GM12865 (cell line): Measurements from ENCODE around the gene OPCML.

Source experiments
- DNase-seq: peaks from one replicate; pipeline ENCODE4 v3.0.0; 2010; ENCODE audit warnings: low read depth
- H3K4me3 ChIP-seq: 2 replicates; pipeline ENCODE4 v1.5.1; 2011; ENCODE audit warnings: mild to moderate bottlenecking, low read depth, low read length, control low read depth
- TF ChIP-seq, protein P1 (sequence below): IDR thresholded peaks from 2 replicates; pipeline ENCODE4 v1.5.1; 2011; ENCODE audit warnings: low read length, control low read depth, low read depth, inconsistent platforms; ENCODE audit not compliant: insufficient read depth; ENCODE audit errors: missing control alignments

The OPCML gene

GRCh38 chr11:133507185-133507584 lies 25.1 kb downstream of the OPCML start:
- no peak overlapping the region for H3K4me3 ChIP-seq
- TF ChIP-seq, protein P1, sequence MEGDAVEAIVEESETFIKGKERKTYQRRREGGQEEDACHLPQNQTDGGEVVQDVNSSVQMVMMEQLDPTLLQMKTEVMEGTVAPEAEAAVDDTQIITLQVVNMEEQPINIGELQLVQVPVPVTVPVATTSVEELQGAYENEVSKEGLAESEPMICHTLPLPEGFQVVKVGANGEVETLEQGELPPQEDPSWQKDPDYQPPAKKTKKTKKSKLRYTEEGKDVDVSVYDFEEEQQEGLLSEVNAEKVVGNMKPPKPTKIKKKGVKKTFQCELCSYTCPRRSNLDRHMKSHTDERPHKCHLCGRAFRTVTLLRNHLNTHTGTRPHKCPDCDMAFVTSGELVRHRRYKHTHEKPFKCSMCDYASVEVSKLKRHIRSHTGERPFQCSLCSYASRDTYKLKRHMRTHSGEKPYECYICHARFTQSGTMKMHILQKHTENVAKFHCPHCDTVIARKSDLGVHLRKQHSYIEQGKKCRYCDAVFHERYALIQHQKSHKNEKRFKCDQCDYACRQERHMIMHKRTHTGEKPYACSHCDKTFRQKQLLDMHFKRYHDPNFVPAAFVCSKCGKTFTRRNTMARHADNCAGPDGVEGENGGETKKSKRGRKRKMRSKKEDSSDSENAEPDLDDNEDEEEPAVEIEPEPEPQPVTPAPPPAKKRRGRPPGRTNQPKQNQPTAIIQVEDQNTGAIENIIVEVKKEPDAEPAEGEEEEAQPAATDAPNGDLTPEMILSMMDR: no peak
- DNase-seq: no peak

DNA sequence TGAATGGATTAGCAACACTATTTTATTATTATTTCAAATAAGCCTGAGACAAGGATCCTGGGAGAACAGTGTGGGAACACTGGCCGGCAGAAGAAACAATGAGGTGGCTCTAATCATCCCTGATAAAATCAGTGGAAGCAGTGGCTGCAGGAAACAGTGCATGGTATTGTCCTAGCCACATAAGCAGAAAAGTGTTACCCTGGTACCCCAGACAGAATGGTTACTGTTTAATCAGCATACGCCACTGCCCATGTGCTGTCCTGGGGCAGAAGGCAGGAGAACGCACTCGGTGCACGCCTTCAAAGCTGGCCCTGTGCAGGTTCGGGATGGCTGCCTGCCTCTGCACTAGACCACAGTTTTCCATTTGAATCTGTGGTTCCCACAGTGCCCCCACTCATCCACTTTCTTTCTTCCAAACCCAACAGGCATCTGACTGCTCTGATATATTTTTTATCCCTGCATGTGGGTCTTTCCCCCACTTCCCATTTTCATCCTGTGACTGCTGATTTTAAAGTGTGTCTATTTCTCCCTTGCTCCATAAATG lies 25.7 kb downstream of the OPCML start:
- TF ChIP-seq, protein P1: no peak
- DNase-seq: no peak
- no peak overlapping the region for H3K4me3 ChIP-seq

DNA sequence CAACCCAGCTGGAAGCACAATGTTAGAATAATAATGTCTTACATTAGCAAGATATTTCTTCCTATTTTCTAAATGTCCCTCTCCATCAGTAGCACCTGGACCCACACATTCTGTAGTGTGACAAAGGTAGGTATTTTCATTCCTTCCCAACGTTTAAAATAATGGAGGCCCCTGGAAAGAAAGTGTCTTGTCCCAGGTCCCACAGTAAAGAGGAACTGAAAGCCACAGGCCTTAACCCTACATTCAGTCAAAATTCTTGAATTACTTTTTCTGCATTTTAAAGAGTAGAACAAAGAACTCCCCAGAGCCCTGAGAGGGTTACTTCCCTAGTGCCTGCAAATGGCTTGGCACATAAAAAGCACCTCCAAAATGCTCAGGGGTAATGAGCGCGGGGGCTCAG lies 26.3 kb downstream of the OPCML start:
- TF ChIP-seq, protein P1: no peak
- H3K4me3 ChIP-seq: no peak overlapping the region
- DNase-seq: peak; percentile 27

GRCh38 chr11:133504906-133505305 lies 27.4 kb downstream of the OPCML start:
- no peak overlapping the region for H3K4me3 ChIP-seq
- DNase-seq: no peak
- TF ChIP-seq, protein P1: no peak

GRCh38 chr11:133503776-133504175 lies 28.5 kb downstream of the OPCML start:
- DNase-seq: no peak
- TF ChIP-seq, protein P1: no peak
- H3K4me3 ChIP-seq: no peak overlapping the region

DNA sequence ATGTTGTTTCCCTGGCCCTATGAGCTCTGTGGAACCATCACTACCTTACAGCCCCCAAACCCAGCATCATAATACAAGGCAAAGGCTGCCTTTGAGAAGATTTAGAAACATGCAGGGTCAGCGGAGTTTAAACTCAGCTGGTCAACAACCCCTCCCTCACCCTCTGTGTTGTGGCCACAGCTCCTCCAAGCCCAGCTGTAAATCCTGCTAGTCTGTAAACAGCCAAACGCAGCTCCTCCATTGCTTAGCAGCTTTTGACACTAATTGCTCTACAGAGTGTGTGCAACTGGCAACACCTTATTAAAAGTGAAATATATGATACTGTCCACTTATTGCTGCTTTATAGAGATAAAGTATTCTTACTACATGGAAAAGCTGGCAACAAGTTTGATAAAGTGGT lies 29.1 kb downstream of the OPCML start:
- H3K4me3 ChIP-seq: no peak overlapping the region
- TF ChIP-seq, protein P1: no peak
- DNase-seq: no peak
